ENCODE measurements around the gene SGSM2.

SGSM2 gene

GRCh38 chr17:2369039-2369438, 31.7 kb downstream of the SGSM2 start:
- no peak for DNase-seq

GRCh38 chr17:2369551-2370210, 32.4 kb downstream of the SGSM2 start:
- peak in 1 of 2 experiments; percentile 32 for DNase-seq

- DNase-seq = no peak
These were observed 32.9 kb downstream of the SGSM2 start for GRCh38 chr17:2370211-2370589.

GRCh38 chr17:2371183-2372130, 34.2 kb downstream of the SGSM2 start:
- no peak for DNase-seq

GRCh38 chr17:2372180-2372579, 34.9 kb downstream of the SGSM2 start:
- DNase-seq = no peak

GRCh38 chr17:2372681-2373080, 35.4 kb downstream of the SGSM2 start:
- DNase-seq = no peak

- no peak for DNase-seq
These were observed 35.9 kb downstream of the SGSM2 start for GRCh38 chr17:2373179-2373578.

- no peak for DNase-seq
These were observed 37.4 kb downstream of the SGSM2 start for GRCh38 chr17:2374549-2375285.

GRCh38 chr17:2375406-2375805, 38.1 kb downstream of the SGSM2 start:
- DNase-seq = no peak

GRCh38 chr17:2376107-2376506, 38.8 kb downstream of the SGSM2 start:
- no peak for DNase-seq

- no peak for DNase-seq
These were observed 40.4 kb downstream of the SGSM2 start for GRCh38 chr17:2377659-2378058.

- no peak for DNase-seq
These were observed 41.6 kb downstream of the SGSM2 start for GRCh38 chr17:2378905-2379304.

GRCh38 chr17:2379489-2380225, 42.4 kb downstream of the SGSM2 start:
- no peak for DNase-seq

GRCh38 chr17:2380226-2380922, 43.1 kb downstream of the SGSM2 start:
- peak; percentile 31 to 70 for DNase-seq

GRCh38 chr17:2380950-2381649, 43.8 kb downstream of the SGSM2 start:
- DNase-seq = no peak

- peak in 1 of 2 experiments; percentile 18 for DNase-seq
These were observed 46.4 kb downstream of the SGSM2 start for GRCh38 chr17:2383628-2384167.

- DNase-seq = no peak
These were observed 47.3 kb downstream of the SGSM2 start for GRCh38 chr17:2384439-2385127.

GRCh38 chr17:2385240-2386210, 48.2 kb downstream of the SGSM2 start:
- DNase-seq = no peak

- no peak for DNase-seq
These were observed 49.2 kb downstream of the SGSM2 start for GRCh38 chr17:2386400-2387085.
